HG02870 (cell line): ENCODE data around the gene SLC29A4.
"Not testable (repeated sequence)": the region's sequence is repeated elsewhere in the genome, so short reads cannot be mapped to it uniquely, and the experiment has no call there.

Experiments
- ATAC-seq: cut with Tn5 transposase; IDR thresholded peaks from one replicate; pipeline ENCODE4 v1.9.1; 2021; ENCODE audit warnings: mild to moderate bottlenecking, moderate library complexity; ENCODE audit not compliant: unreplicated experiment

SLC29A4 gene

GRCh38 chr7:5282543-5283316 is at the start of gene SLC29A4:
TSS of gene SLC29A4 (plus strand) at chr7:5282943. CDS start at chr7:5287817, 4,874 bp downstream.
- ATAC-seq: no peak

- ATAC-seq: no peak
Observed at GRCh38 chr7:5234852-5235831, 47.6 kb upstream of the SLC29A4 start.

GRCh38 chr7:5237286-5237685 is 45.5 kb upstream of the SLC29A4 start:
- no peak for ATAC-seq

- ATAC-seq: no peak
Observed at GRCh38 chr7:5238500-5238899, 44.2 kb upstream of the SLC29A4 start.

GRCh38 chr7:5243261-5243660 is 39.5 kb upstream of the SLC29A4 start:
- no peak for ATAC-seq

- ATAC-seq: no peak
Observed at GRCh38 chr7:5248201-5248885, 34.4 kb upstream of the SLC29A4 start.

- not testable (repeated sequence) for ATAC-seq
Observed at GRCh38 chr7:5250787-5251186, 32.0 kb upstream of the SLC29A4 start.

GRCh38 chr7:5253529-5253928 is 29.2 kb upstream of the SLC29A4 start:
- ATAC-seq: not testable (repeated sequence)

GRCh38 chr7:5254371-5254770 is 28.4 kb upstream of the SLC29A4 start:
- ATAC-seq: not testable (repeated sequence)

GRCh38 chr7:5255832-5256231 is 26.9 kb upstream of the SLC29A4 start:
- ATAC-seq: no peak

- not testable (repeated sequence) for ATAC-seq
Observed at GRCh38 chr7:5260530-5261068, 22.1 kb upstream of the SLC29A4 start.

GRCh38 chr7:5263066-5263465 is 19.7 kb upstream of the SLC29A4 start:
- ATAC-seq: not testable (repeated sequence)

- ATAC-seq: no peak
Observed at GRCh38 chr7:5265320-5266190, 17.2 kb upstream of the SLC29A4 start.

GRCh38 chr7:5266191-5267028 is 16.3 kb upstream of the SLC29A4 start:
- no peak for ATAC-seq

- not testable (repeated sequence) for ATAC-seq
Observed at GRCh38 chr7:5267829-5268228, 14.9 kb upstream of the SLC29A4 start.

GRCh38 chr7:5269992-5270657 is 12.6 kb upstream of the SLC29A4 start:
- not testable (repeated sequence) for ATAC-seq

GRCh38 chr7:5270788-5271187 is 12.0 kb upstream of the SLC29A4 start:
- ATAC-seq: no peak

- ATAC-seq: not testable (repeated sequence)
Observed at GRCh38 chr7:5273831-5274405, 8.8 kb upstream of the SLC29A4 start.
